H9 (cell line): ENCODE measurements around the gene TRAPPC2L. TPM values are rescaled to one million over a fixed set of nuclear protein-coding genes. Genes with fewer than 3 reads are reported as not detected.

Source experiments
- DNase-seq: peaks from one replicate; pipeline ENCODE4 v3.0.0-alpha.2; 2017
- H2AFZ ChIP-seq: one replicate; pipeline ENCODE4 v1.6.1; 2013; ENCODE audit warnings: mild to moderate bottlenecking, low read length, control low read depth, moderate library complexity
- H2AK5ac ChIP-seq: 2 replicates; pipeline ENCODE4 v1.6.1; 2013; ENCODE audit warnings: low read length, control low read depth, mixed read lengths; ENCODE audit not compliant: insufficient read length
- H2BK120ac ChIP-seq: one replicate; pipeline ENCODE4 v1.6.1; 2013; ENCODE audit warnings: low read depth, mild to moderate bottlenecking, low read length, control low read depth, inconsistent platforms; ENCODE audit not compliant: poor library complexity, severe bottlenecking
- H2BK12ac ChIP-seq: 2 replicates; pipeline ENCODE4 v1.6.1; 2013; ENCODE audit warnings: low read length, control low read depth, mixed read lengths, low read depth; ENCODE audit not compliant: insufficient read length
- H2BK15ac ChIP-seq: 2 replicates; pipeline ENCODE4 v1.6.1; 2013; ENCODE audit warnings: low read depth, low read length, control low read depth
- H2BK20ac ChIP-seq: one replicate; pipeline ENCODE4 v1.6.1; 2013; ENCODE audit warnings: low read depth, mild to moderate bottlenecking, low read length, control low read depth, inconsistent platforms; ENCODE audit not compliant: poor library complexity, severe bottlenecking
- H2BK5ac ChIP-seq: 2 replicates; pipeline ENCODE4 v1.6.1; 2013; ENCODE audit warnings: low read length, control low read depth, mixed read lengths; ENCODE audit not compliant: insufficient read length
- H3K14ac ChIP-seq: 2 replicates; pipeline ENCODE4 v1.6.1; 2013; ENCODE audit warnings: low read length, control low read depth; ENCODE audit not compliant: insufficient read depth
- H3K18ac ChIP-seq: 2 replicates; pipeline ENCODE4 v1.6.1; 2013; ENCODE audit warnings: low read depth, mild to moderate bottlenecking, mixed read lengths, low read length, control low read depth; ENCODE audit not compliant: insufficient read length
- H3K23ac ChIP-seq: 2 replicates; pipeline ENCODE4 v1.6.1; 2013; ENCODE audit warnings: low read length, control low read depth, mixed read lengths, low read depth; ENCODE audit not compliant: insufficient read length
- H3K23me2 ChIP-seq: 2 replicates; pipeline ENCODE4 v1.6.1; 2013; ENCODE audit warnings: low read depth, mild to moderate bottlenecking, mixed read lengths, low read length, control low read depth; ENCODE audit not compliant: insufficient read length, poor library complexity, severe bottlenecking
- H3K27ac ChIP-seq: 2 replicates; pipeline ENCODE4 v1.5.1; 2013; ENCODE audit warnings: low read length, control low read depth, mixed read lengths, low read depth; ENCODE audit not compliant: insufficient read length
- H3K27me3 ChIP-seq: 2 replicates; pipeline ENCODE4 v1.6.1; 2013; ENCODE audit warnings: low read length, control low read depth, inconsistent platforms; ENCODE audit not compliant: insufficient read depth
- H3K4ac ChIP-seq: 2 replicates; pipeline ENCODE4 v1.6.1; 2013; ENCODE audit warnings: low read depth, mild to moderate bottlenecking, control low read depth, inconsistent platforms, low read length, moderate library complexity
- H3K4me1 ChIP-seq: 2 replicates; pipeline ENCODE4 v1.6.1; 2013; ENCODE audit warnings: low read length, control low read depth, inconsistent platforms; ENCODE audit not compliant: insufficient read depth
- H3K4me2 ChIP-seq: 2 replicates; pipeline ENCODE4 v1.6.1; 2013; ENCODE audit warnings: low read length, control low read depth, mixed read lengths; ENCODE audit not compliant: insufficient read length, insufficient read depth
- H3K56ac ChIP-seq: 2 replicates; pipeline ENCODE4 v1.6.1; 2013; ENCODE audit warnings: low read depth, mild to moderate bottlenecking, mixed read lengths, low read length, control low read depth; ENCODE audit not compliant: insufficient read length
- H3K79me1 ChIP-seq: 2 replicates; pipeline ENCODE4 v1.6.1; 2013; ENCODE audit warnings: low read depth, mild to moderate bottlenecking, moderate library complexity, low read length, control low read depth, inconsistent platforms; ENCODE audit not compliant: insufficient read depth, poor library complexity, severe bottlenecking
- H3K79me2 ChIP-seq: 2 replicates; pipeline ENCODE4 v1.6.1; 2013; ENCODE audit warnings: low read length, control low read depth, inconsistent platforms; ENCODE audit not compliant: insufficient read depth
- H3K9ac ChIP-seq: 2 replicates; pipeline ENCODE4 v1.6.1; 2013; ENCODE audit warnings: low read length, control low read depth, mixed read lengths; ENCODE audit not compliant: insufficient read length; ENCODE audit errors: extremely low read depth
- H3K9me3 ChIP-seq: one replicate; pipeline ENCODE4 v1.6.1; 2013; ENCODE audit warnings: low read depth, low read length, inconsistent platforms; ENCODE audit not compliant: control insufficient read depth
- H3T11ph ChIP-seq: one replicate; pipeline ENCODE4 v1.6.1; 2013; ENCODE audit warnings: mild to moderate bottlenecking, low read length, control low read depth, inconsistent platforms
- H4K20me1 ChIP-seq: one replicate; pipeline ENCODE4 v1.6.1; 2013; ENCODE audit not compliant: control insufficient read depth, insufficient read length, insufficient read depth
- H4K5ac ChIP-seq: 2 replicates; pipeline ENCODE4 v1.6.1; 2013; ENCODE audit warnings: low read depth, mild to moderate bottlenecking, mixed read lengths, low read length, control low read depth; ENCODE audit not compliant: insufficient read length
- H4K8ac ChIP-seq: replicated peaks from 2 replicates; pipeline ENCODE4 v1.6.1; 2013; ENCODE audit warnings: low read length, control low read depth, mixed read lengths, low read depth; ENCODE audit not compliant: insufficient read length
- H4K91ac ChIP-seq: 2 replicates; pipeline ENCODE4 v1.6.1; 2013; ENCODE audit warnings: low read depth, mild to moderate bottlenecking, moderate library complexity, mixed read lengths, low read length, control low read depth; ENCODE audit not compliant: insufficient read length
- H3K27ac Mint-ChIP-seq, 3 experiments: 2 replicates in 2 of 3; 3 replicates in 1 of 3; pipeline ENCODE4 v1.8.0; 2020 to 2021; ENCODE audit warnings: mixed read lengths in 3 of 3, mild to moderate bottlenecking in 1 of 3, moderate library complexity in 1 of 3
- H3K27me3 Mint-ChIP-seq: 2 replicates; pipeline ENCODE4 v1.8.0; 2021; ENCODE audit warnings: low read depth, mild to moderate bottlenecking, moderate library complexity, mixed read lengths
- H3K36me3 Mint-ChIP-seq, 3 experiments: 2 replicates in 2 of 3; 3 replicates in 1 of 3; pipeline ENCODE4 v1.8.0; 2020 to 2021; ENCODE audit warnings: low read depth in 3 of 3, mixed read lengths in 3 of 3; ENCODE audit not compliant: insufficient read depth in 1 of 3
- H3K4me1 Mint-ChIP-seq, 2 experiments: 2 replicates each; pipeline ENCODE4 v1.8.0; 2020; ENCODE audit warnings: mixed read lengths in 2 of 2
- H3K4me3 Mint-ChIP-seq, 2 experiments: 2 replicates in 1 of 2; 3 replicates in 1 of 2; pipeline ENCODE4 v1.8.0; 2020 to 2021; ENCODE audit warnings: mild to moderate bottlenecking in 2 of 2, mixed read lengths in 2 of 2, moderate library complexity in 1 of 2
- H3K9me3 Mint-ChIP-seq, 2 experiments: 2 replicates in 1 of 2; 3 replicates in 1 of 2; pipeline ENCODE4 v1.8.0; 2020; ENCODE audit warnings: mild to moderate bottlenecking in 2 of 2, mixed read lengths in 2 of 2, moderate library complexity in 1 of 2
- CTCF ChIP-seq: fragments of 200-600 bp; sonication (generic); conservative IDR thresholded peaks from 3 replicates; pipeline ENCODE4 v1.8.0; 2021; ENCODE audit warnings: antibody characterized with exemption, mild to moderate bottlenecking
- WGBS: extraction: QIAGEN DNeasy Blood & Tissue Kit; methylation state at CpG from one replicate; pipeline ENCODE4 v1.1.7; 2013; ENCODE audit warnings: missing lambda C conversion rate, low lambda C conversion rate, mixed read lengths; ENCODE audit not compliant: insufficient read length; ENCODE audit errors: extremely low coverage; 5-methylcytosine and 5-hydroxymethylcytosine counted together
- total RNA-seq: library from RNA; stranded (reverse); gene quantifications from 2 replicates; pipeline ENCODE4 v1.2.1, GENCODE V29; 2021

Gene TRAPPC2L
- total RNA-seq, 1 experiment from 2014 or later, result 90.3 TPM

- Histone ChIP-seq H3K27ac (no peak overlapping the region), H2BK20ac (no peak overlapping the region), H3K23ac (no peak overlapping the region), H3K27me3 (no peaks in the 10 kb centered on the region), H4K20me1 (no peaks in the 10 kb centered on the region), H4K91ac (no peak overlapping the region), H3K4ac (no peak overlapping the region), H3K18ac (no peak overlapping the region), H4K5ac (no peak overlapping the region), H3K14ac (no peak overlapping the region), H3K79me1 (no peaks in the 10 kb centered on the region), H3K4me2 (no peak overlapping the region), H2AFZ (no peak overlapping the region), H3T11ph (no peak overlapping the region), H3K56ac (no peak overlapping the region), H3K23me2 (no peaks in the 10 kb centered on the region), H3K9me3 (no peaks in the 10 kb centered on the region), H2BK15ac (no peak overlapping the region), H2BK12ac (no peak overlapping the region), H3K9ac (no peak overlapping the region), H3K79me2 (no peaks in the 10 kb centered on the region), H4K8ac (no peak overlapping the region), H2AK5ac (no peak overlapping the region), H3K4me1 (no peaks in the 10 kb centered on the region), H2BK120ac (no peak overlapping the region), H2BK5ac (no peak overlapping the region)
- no peaks in the 10 kb centered on the region for H3K36me3 Mint-ChIP-seq
- H3K9me3 Mint-ChIP-seq, result no peaks in the 10 kb centered on the region; a peak in 1 of 5 replicates
- DNase-seq, result no peak
- no peak overlapping the region for H3K27ac Mint-ChIP-seq
- H3K27me3 Mint-ChIP-seq, result peaks cover 5% of the 10 kb centered on the region
- no CpG with 5 or more reads among the region's 8 CpGs for WGBS
- no peak overlapping the region for H3K4me3 Mint-ChIP-seq
- no peak for TF ChIP-seq CTCF
- H3K4me1 Mint-ChIP-seq, result no peaks in the 10 kb centered on the region
Observed at GRCh38 chr16:88871349-88871702, 14.4 kb downstream of the TRAPPC2L start.
